ENCODE data around the gene FIP1L1.

FIP1L1 gene

GRCh38 chr4:53477038-53477565 lies 99.7 kb downstream of the FIP1L1 start:
- DNase-seq, result no peak

DNA sequence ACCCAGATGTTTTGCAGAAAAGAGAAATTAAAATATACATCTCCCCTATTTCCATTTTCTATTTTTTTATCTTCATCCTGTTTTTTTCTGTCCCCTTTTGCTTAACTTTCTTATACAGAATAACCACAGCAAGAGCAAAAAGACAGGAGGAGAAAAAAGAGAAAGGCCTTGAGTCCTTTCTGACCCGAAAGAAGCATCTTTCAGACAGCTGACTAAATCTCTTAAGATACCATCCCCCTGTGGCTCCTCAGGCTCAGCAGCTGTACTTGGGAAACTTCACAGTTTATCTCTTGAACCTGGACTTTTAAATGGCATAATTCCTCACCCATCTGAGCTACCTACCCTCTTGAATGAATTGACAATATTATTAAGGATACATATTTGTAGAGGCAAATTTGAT lies 100.2 kb downstream of the FIP1L1 start:
- DNase-seq, result no peak

DNA sequence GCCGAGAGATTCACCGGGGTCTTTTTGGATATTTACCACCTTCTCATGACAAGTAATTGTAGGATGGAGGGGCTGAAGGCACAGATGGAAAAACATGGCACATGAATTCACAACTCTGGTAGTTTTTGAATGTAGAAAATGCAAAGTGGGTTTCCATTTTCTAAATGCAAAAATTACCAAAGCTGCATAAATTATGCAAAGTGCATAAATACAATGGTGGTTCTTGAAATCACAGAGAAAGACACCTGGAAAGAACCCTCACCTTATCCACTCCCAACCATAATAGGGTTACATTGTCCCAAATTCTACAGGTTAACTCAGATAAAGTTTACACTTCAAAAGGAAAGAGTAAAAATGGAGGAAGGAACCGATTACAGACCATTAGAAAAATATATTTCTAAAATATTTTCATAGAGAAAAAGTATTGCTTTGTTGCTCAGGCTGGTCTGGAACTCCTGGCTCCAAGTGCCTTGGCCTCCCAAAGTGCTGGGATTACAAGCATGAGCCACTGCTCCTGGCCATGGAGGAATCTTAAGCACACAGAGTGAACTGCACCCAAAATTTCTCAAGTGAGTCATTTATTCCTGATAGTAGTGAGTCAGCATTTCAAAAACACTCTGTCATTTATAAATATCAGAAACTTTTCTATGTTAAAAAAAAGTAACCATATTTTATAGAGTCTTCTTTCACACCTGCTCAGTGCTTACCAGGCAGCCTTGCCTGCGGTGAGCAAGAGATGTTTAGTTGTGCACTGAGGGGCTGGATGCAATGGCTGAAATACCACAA lies 101.4 kb downstream of the FIP1L1 start:
- DNase-seq, result no peak

DNA sequence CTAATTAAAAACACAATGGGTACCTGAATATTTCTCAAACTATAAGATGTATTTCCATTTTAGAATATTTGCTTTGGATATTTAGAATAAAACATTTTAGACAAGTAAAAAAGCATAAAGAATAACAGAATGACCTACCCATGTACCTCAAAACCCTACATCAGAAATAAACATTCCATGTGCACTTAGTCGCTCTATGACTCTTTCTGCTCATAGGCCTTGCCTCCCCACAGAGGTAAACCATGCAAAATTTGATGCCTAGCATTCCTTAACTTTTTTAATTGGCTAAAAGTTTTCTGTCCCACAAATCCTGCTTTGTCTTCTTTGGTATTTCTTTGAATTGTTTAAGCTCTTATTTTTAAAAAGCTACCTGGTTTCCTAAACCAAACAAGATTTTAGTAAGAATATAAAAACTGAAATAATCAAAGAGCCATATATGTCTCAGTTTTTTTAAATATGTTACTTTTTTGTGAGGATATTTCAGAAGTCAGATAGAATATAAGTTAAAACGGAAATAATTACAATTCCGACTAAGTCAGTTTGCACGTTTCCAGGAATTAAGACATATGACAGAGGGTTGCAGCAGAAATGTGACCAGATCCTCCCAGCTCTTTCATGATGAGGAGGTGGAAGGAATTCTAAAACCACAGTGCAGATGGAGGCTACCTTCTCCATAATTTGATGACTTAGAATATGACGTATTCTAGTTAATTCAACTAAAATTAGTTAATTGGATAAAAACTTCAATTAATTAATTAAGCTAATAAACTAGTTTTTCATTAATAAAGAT lies 102.5 kb downstream of the FIP1L1 start:
- no peak for DNase-seq

DNA sequence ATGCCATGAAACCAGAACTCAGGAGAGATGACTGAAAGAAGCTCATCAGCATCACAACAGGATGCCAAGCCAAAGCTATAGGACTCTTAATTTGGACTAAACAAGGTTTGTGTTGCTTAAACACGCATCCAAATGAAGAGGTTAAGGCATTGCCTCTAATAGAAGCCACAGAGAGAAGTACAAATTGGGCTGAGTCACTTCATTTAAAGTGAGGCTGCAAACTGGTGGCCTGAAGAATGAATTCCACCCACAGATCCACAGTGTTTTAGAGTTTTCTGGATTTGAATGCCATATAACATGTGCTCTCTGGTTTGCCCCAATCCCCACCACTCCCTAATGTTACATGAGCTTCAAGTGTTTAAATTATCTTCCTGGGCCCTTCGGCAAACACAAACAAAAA lies 103.5 kb downstream of the FIP1L1 start:
- DNase-seq, result no peak

DNA sequence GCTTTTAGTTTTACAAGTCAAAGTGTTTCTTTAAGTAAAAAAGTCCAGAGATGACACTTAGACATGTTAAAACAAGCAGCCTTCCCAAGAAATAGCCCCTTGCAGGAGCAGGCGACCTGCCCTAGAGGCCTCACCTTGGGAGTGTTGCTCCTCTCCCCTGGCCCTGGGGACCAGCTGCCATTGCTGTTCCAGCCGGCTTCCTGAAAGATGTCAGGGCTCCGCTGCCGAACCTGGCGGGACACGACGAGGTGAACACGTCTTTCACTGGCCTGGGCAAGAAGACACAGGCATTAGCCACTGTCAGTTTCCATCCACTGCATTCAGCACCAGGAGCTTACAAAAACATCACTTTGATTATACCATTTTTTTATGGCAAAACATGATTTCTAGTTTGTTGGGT lies 104.1 kb downstream of the FIP1L1 start:
- DNase-seq, result no peak

- no peak for DNase-seq
These were observed 105.8 kb downstream of the FIP1L1 start for GRCh38 chr4:53483250-53483649.

DNA sequence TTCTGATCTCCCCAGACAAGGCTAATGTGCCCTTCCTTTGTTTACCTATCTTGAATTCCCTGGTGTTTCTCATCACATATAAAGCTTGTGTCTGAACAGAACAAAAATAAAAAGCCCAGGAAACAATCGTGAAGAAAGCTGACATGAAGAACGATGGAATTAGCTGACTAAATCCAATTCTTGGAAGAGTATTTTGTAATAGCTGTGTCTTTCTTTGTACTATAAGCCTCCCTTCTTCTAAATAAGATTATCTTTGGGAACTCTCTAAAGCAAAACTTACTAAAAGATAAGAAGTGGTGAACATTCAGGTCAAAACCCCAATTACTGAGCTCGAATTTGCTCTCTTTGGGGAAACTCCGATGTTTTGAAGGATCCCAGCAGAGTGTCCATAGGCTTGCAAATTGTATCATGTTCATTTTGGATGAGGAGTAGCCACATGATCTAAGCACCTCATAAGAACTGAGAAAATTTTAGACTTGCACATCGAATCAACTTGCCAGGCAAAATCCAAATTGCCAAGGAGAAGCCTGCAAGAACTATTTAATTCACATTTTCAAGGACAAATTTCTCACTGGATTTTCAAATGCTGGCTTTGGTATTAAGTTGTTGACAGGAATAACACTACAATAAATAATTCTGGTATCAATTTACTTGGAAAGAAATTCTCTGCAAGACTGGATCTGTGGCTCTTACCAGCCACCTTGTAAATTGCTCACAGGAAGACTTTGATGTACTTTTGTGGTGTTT lies 107.6 kb downstream of the FIP1L1 start:
- DNase-seq, result no peak

DNA sequence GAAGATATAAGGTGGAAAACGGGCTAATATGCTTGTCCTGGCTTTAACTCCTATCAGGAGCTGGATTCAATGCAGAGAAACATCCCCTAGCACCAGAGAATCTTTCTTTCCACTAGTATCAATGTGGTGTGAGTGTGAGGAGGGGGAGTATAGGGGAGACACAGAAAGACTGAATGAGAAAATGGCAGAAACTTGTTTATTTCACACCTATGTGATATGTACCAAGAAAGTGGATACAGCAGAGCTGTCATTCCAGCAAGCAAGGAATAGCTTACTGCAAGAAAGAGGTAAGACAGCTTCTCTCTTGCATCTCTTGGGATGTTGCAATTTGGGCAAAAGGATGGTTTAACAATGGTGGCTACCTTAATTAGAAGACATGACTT lies 108.2 kb downstream of the FIP1L1 start:
- no peak for DNase-seq

DNA sequence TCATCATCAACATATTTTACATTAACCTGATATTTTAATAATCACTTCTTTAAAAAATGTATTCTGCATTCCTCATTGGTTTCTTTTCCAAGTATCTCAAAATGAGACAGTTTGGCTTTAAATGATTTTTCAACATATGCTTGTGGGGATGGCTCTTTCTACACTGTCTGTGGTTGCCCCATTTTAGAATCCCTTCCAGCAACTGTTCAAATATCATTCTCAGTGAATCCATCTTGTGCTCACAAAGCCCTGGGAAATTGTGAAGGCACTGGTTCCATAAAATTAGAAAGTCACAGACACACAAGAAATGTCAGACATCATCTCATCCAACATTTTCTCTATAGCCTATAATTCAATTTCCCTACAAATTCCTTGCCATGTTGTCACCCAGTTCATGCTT lies 110.3 kb downstream of the FIP1L1 start:
- no peak for DNase-seq

GRCh38 chr4:53489279-53489889 lies 111.9 kb downstream of the FIP1L1 start:
- no peak for DNase-seq

- no peak for DNase-seq
These were observed 112.9 kb downstream of the FIP1L1 start for GRCh38 chr4:53490161-53490956.

- no peak for DNase-seq
These were observed 113.7 kb downstream of the FIP1L1 start for GRCh38 chr4:53490965-53491622.

- no peak for DNase-seq
These were observed 117.4 kb downstream of the FIP1L1 start for GRCh38 chr4:53494851-53495250.

GRCh38 chr4:53497487-53498244 lies 120.2 kb downstream of the FIP1L1 start:
- no peak for DNase-seq

GRCh38 chr4:53498706-53499105 lies 121.3 kb downstream of the FIP1L1 start:
- no peak for DNase-seq

DNA sequence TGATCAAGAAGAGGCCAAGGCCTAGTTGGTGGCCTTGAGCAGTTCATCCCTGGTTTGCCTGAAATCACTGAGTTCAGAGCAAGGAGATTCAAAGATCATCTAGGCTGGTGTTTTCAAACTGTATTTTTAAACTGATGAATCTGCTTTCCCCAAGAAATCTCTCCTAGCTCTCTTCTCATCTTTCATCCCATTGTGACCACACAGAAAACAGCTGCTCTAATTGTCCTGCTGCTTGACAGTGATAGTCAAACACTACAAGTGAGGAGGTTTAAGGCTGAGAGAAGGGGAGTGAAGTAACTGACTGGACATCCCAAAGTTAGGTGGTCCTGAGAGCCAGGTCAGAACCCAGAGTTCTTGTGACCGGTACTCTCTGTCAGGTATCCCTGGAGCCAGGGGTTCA lies 122.3 kb downstream of the FIP1L1 start:
- DNase-seq, result no peak

GRCh38 chr4:53500546-53500945 lies 123.1 kb downstream of the FIP1L1 start:
- DNase-seq, result no peak

- no peak for DNase-seq
These were observed 124.1 kb downstream of the FIP1L1 start for GRCh38 chr4:53501561-53501960.

DNA sequence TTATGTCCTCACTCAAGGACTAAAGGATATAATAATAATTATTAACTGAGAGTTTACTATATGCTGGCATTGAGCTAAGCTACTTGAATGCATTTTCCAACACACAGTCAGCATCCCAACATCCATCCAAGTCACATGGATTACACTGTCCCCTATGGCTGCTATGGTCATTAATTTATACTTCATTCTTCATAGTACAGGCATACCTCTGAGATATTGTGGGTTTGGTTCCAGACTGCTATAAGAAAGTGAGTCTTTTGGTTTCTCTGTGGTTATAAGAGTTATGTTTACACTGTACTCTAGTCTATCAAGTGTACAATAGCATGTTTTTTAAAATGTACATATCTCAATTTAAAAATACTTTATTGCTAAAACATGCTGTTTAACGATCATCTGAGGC lies 124.7 kb downstream of the FIP1L1 start:
- DNase-seq, result no peak

DNA sequence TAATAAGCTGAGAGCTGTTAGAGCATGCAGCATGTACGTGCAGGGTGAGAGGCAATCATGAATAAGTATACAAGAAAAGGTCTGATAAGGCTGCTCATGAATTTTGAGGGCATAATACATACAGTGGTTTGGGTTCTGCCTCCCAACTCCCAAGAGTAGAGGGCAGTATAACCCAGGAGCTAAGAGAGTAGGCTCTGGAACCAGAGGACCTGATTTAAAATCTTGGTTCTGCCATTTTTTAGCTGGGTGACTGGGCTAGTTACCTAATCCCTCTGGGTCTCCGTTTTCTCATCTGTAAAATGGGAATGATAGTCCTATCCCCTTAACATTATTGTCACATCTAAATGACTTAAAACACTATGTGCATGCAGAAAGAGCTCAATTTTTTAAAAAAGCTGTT lies 128.5 kb downstream of the FIP1L1 start:
- DNase-seq, result no peak

Measured in activated CD4-positive, CD25-positive, alpha-beta regulatory T cell treated with anti-CD3 and anti-CD28 coated beads, Interleukin-2, amount 50 U/mL, for 72 hours (primary cell).